Natural killer cell (primary cell): Measurements from ENCODE around the gene IL4I1. TPM values are rescaled to one million over a fixed set of nuclear protein-coding genes. Genes with fewer than 3 reads are reported as not detected.

Experiments used
- ATAC-seq, 3 donors: fragments of 150-1000 bp in 2 of 3; fragments of 200-7000 bp in 1 of 3; cut with Tn5 transposase; 1 replicate in 1 of 3; 2 replicates in 2 of 3; pipeline ENCODE4 v1.10.0; 2021; ENCODE audit warnings: mild to moderate bottlenecking in 2 of 3, moderate library complexity in 2 of 3
- DNase-seq, 2 donors: peaks; one replicate each; pipeline versions ENCODE4 v3.0.0 to v3.0.0-alpha.2; 2013 to 2021; ENCODE audit warnings: mixed read lengths in 1 of 2
- H3K27ac ChIP-seq: one replicate; pipeline ENCODE4 v1.5.1; 2013; ENCODE audit warnings: mild to moderate bottlenecking, low read length
- H3K27me3 ChIP-seq: one replicate; pipeline ENCODE4 v1.6.1; 2013; ENCODE audit warnings: low read length; ENCODE audit not compliant: control insufficient read depth, insufficient read depth
- H3K36me3 ChIP-seq: one replicate; pipeline ENCODE4 v1.6.1; 2013; ENCODE audit warnings: low read length; ENCODE audit not compliant: control insufficient read depth, insufficient read depth
- H3K4me1 ChIP-seq: one replicate; pipeline ENCODE4 v1.6.1; 2013; ENCODE audit warnings: low read length; ENCODE audit not compliant: control insufficient read depth, insufficient read depth
- H3K4me3 ChIP-seq: one replicate; pipeline ENCODE4 v1.5.1; 2013; ENCODE audit warnings: low read length
- H3K9me3 ChIP-seq: one replicate; pipeline ENCODE4 v1.6.1; 2013; ENCODE audit warnings: low read length; ENCODE audit not compliant: control insufficient read depth, insufficient read depth
- H3K27ac Mint-ChIP-seq, 2 donors: one replicate each; pipeline ENCODE4 v1.8.0; 2022; ENCODE audit warnings: mild to moderate bottlenecking in 2 of 2, mixed read lengths in 2 of 2, moderate library complexity in 1 of 2
- H3K27me3 Mint-ChIP-seq, 2 donors: one replicate each; pipeline ENCODE4 v1.8.0; 2022; ENCODE audit warnings: low read depth in 2 of 2, mixed read lengths in 2 of 2
- H3K36me3 Mint-ChIP-seq: one replicate; pipeline ENCODE4 v1.8.0; 2022; ENCODE audit warnings: mixed read lengths
- H3K4me1 Mint-ChIP-seq, 2 donors: one replicate each; pipeline ENCODE4 v1.8.0; 2022; ENCODE audit warnings: mixed read lengths in 2 of 2
- H3K4me3 Mint-ChIP-seq: one replicate; pipeline ENCODE4 v1.8.0; 2022; ENCODE audit warnings: mild to moderate bottlenecking, moderate library complexity, mixed read lengths
- H3K9me3 Mint-ChIP-seq, 2 donors: one replicate each; pipeline ENCODE4 v1.8.0; 2022; ENCODE audit warnings: mixed read lengths in 2 of 2
- WGBS: methylation state at CpG from one replicate; pipeline ENCODE4 v1.1.7; 2013; ENCODE audit warnings: missing lambda C conversion rate; ENCODE audit not compliant: insufficient coverage; 5-methylcytosine and 5-hydroxymethylcytosine counted together
- intact Hi-C: fragments of 100-400 bp; cut with micrococcal nuclease; formaldehyde crosslinking; loops from one replicate; pipeline ENCODE4 v1.14.2; 2022
- total RNA-seq, 4 donors: library from RNA; stranded (reverse); fragments of 120-200 nt in 1 of 4; gene quantifications; one replicate each; pipeline versions ENCODE4 v1.2.3 to v1.2.4, GENCODE V29; 2013 to 2022
- TF ChIP-seq, protein P1 (sequence below): fragments of 200-600 bp; IDR thresholded peaks from one replicate; pipeline ENCODE4 v1.8.0; 2022; ENCODE audit warnings: antibody characterized with exemption

IL4I1 gene
- total RNA-seq, 3 donors from 2014 or later (not counting 1 experiment from before 2014, with no cell fraction given), result 3.0 to 3.8 (median 3.4) TPM

DNA sequence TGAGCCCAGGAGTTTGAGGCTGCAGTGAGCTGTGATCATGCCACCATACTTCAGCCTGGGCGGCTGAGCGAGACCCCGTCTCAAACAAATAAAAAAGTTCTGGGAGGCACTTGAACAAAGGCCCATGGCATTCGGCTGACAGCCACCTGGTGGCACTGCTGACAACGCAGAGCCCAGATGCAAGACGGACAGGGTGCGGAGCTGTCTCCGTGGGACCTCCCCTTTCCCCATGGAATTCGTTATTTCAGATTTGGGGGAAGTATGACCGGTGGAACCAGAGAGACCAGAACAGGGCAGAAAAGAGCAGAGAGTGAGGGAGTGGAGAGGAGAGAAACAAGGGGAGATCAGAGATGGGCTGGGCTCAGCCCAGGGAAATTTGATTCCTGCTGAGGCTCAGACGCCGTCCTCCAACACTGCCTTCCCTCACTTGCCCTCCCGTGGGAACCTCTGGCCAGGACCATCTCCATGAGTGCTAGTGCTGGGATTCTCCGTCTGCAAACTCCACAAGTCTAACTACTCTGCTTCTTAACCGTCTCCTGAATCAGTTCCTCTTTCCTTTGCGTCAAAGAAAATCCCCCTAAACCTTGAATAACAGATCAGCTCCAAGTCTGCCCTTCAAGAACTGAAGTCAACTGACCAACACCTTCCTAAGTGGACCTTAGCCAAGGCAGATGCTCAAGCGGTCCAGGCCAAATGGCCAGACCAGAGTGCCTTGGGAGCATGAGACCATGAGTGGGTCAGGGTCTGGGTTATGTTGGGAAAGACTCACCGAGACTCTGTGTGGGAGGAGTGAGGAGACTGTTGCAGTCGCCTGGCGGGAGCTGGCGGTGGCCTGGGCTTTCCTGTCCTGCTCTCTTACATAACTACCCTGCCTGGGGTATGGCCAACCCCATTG is 20.4 kb upstream of the IL4I1 start:
- ATAC-seq, result no peak
- H3K4me3 ChIP-seq, result no peak overlapping the region
- TF ChIP-seq, protein P1, sequence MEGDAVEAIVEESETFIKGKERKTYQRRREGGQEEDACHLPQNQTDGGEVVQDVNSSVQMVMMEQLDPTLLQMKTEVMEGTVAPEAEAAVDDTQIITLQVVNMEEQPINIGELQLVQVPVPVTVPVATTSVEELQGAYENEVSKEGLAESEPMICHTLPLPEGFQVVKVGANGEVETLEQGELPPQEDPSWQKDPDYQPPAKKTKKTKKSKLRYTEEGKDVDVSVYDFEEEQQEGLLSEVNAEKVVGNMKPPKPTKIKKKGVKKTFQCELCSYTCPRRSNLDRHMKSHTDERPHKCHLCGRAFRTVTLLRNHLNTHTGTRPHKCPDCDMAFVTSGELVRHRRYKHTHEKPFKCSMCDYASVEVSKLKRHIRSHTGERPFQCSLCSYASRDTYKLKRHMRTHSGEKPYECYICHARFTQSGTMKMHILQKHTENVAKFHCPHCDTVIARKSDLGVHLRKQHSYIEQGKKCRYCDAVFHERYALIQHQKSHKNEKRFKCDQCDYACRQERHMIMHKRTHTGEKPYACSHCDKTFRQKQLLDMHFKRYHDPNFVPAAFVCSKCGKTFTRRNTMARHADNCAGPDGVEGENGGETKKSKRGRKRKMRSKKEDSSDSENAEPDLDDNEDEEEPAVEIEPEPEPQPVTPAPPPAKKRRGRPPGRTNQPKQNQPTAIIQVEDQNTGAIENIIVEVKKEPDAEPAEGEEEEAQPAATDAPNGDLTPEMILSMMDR, result no peak
- intact Hi-C loops, result no loop called here
- Mint-ChIP-seq H3K4me1 (peaks cover 9 to 53% of the 10 kb centered on the region in 2 donors), H3K4me3 (no peak overlapping the region), H3K27ac (peak overlapping the region; percentile 38 to 41), H3K9me3 (no peaks in the 10 kb centered on the region), H3K36me3 (no peaks in the 10 kb centered on the region), H3K27me3 (no peaks in the 10 kb centered on the region)
- DNase-seq, result no peak
- no peak overlapping the region for H3K27ac ChIP-seq
- H3K9me3 ChIP-seq, result no peaks in the 10 kb centered on the region
- H3K27me3 ChIP-seq, result no peaks in the 10 kb centered on the region
- H3K36me3 ChIP-seq, result peaks cover 39% of the 10 kb centered on the region
- 85% methylated on average over 21 of the region's 21 CpGs for WGBS
- peaks cover 3% of the 10 kb centered on the region for H3K4me1 ChIP-seq

DNA sequence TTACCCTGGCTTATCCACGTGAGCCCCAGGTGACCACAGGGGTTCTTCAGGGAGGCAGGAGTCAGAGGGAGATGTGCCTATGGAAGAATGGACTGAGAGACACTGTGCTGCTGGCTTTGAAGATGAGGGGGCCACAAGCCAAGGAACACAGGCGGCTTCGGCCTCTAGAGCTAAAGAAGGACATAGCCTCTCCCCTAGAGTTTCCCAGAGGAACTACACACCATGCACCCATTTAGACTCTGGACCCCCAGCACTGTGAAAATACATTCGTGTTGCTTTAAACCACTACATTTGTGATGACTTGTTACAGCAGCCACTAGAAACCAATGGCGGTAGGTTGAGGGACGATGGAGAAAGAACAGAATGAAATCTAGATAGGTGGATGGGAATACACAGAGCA is 18.6 kb upstream of the IL4I1 start:
- Histone ChIP-seq H3K4me1 (peaks cover 12% of the 10 kb centered on the region), H3K36me3 (peaks cover 36% of the 10 kb centered on the region), H3K27me3 (no peaks in the 10 kb centered on the region), H3K4me3 (no peak overlapping the region), H3K27ac (no peak overlapping the region), H3K9me3 (no peaks in the 10 kb centered on the region)
- no peaks in the 10 kb centered on the region for H3K36me3 Mint-ChIP-seq
- intact Hi-C loops, result no loop called here
- H3K27me3 Mint-ChIP-seq, result no peaks in the 10 kb centered on the region
- DNase-seq (no peak), ATAC-seq (no peak)
- H3K27ac Mint-ChIP-seq, result peak overlapping the region in 1 of 2 donors; percentile 65
- H3K9me3 Mint-ChIP-seq, result no peaks in the 10 kb centered on the region
- H3K4me1 Mint-ChIP-seq, result peaks cover 15 to 45% of the 10 kb centered on the region in 2 donors
- H3K4me3 Mint-ChIP-seq, result no peak overlapping the region
- TF ChIP-seq, protein P1, result no peak
- 92% methylated on average over 6 of the region's 6 CpGs for WGBS

DNA sequence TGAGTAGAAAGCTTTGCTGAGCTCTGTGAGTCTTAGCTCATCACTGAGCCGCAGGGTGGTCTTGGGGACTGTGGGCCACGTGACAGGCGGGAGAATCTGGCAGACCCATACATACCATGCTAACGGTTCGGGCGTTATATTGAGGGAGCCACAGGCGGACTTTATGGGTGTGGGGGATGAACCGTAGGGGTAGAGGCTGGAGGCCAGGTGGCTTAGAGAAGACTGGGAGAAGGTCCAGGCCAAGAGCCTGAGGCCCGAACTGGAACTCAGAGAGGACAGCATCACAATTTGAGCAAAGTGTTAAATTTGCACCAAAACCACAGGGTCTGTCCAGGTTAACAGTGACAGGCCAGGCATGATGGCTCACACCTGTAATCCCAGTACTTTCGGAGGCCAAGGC is 17.0 kb upstream of the IL4I1 start:
- intact Hi-C loops, result no loop called here
- Mint-ChIP-seq H3K27me3 (no peaks in the 10 kb centered on the region), H3K36me3 (no peaks in the 10 kb centered on the region), H3K4me3 (no peak overlapping the region), H3K9me3 (no peaks in the 10 kb centered on the region), H3K27ac (peak overlapping the region; percentile 38 to 41), H3K4me1 (peaks cover 9 to 41% of the 10 kb centered on the region in 2 donors)
- H3K27me3 ChIP-seq, result no peaks in the 10 kb centered on the region
- no peak overlapping the region for H3K4me3 ChIP-seq
- TF ChIP-seq, protein P1, result no peak
- no peak for DNase-seq
- H3K9me3 ChIP-seq, result no peaks in the 10 kb centered on the region
- H3K4me1 ChIP-seq, result peaks cover 12% of the 10 kb centered on the region
- 96% methylated on average over 10 of the region's 10 CpGs for WGBS
- H3K27ac ChIP-seq, result no peak overlapping the region
- peaks cover 44% of the 10 kb centered on the region for H3K36me3 ChIP-seq
- no peak for ATAC-seq
